GM23248 (cell line): Measurements from ENCODE around the gene A2M. TPM values are rescaled to one million over a fixed set of nuclear protein-coding genes. Genes with fewer than 3 reads are reported as not detected.

Experiments used
- DNase-seq: peaks from one replicate; pipeline ENCODE4 v3.0.0-alpha.2; 2015
- H2AFZ ChIP-seq: fragments of 200-600 bp; sonication (generic); 2 replicates; pipeline ENCODE4 v1.6.1; 2016; ENCODE audit warnings: antibody characterized with exemption
- H3F3A ChIP-seq: fragments of 200-600 bp; sonication (generic); 2 replicates; pipeline ENCODE4 v1.6.1; 2016; ENCODE audit warnings: mild to moderate bottlenecking, antibody characterized with exemption, mixed run types; ENCODE audit not compliant: insufficient read depth
- H3K27ac ChIP-seq: fragments of 200-600 bp; sonication (generic); 2 replicates; pipeline ENCODE4 v1.5.1; 2016; ENCODE audit warnings: mild to moderate bottlenecking
- H3K27me3 ChIP-seq: fragments of 200-600 bp; sonication (generic); replicated peaks from 2 replicates; pipeline ENCODE4 v1.6.1; 2016; ENCODE audit warnings: mild to moderate bottlenecking; ENCODE audit not compliant: insufficient read depth
- H3K36me3 ChIP-seq: fragments of 200-600 bp; sonication (generic); 2 replicates; pipeline ENCODE4 v1.6.1; 2016; ENCODE audit warnings: low read depth, mild to moderate bottlenecking
- H3K4me1 ChIP-seq: fragments of 200-600 bp; sonication (generic); 2 replicates; pipeline ENCODE4 v1.6.1; 2016; ENCODE audit warnings: mild to moderate bottlenecking; ENCODE audit not compliant: insufficient read depth
- H3K4me2 ChIP-seq: fragments of 200-600 bp; sonication (generic); one replicate; pipeline ENCODE4 v1.6.1; 2016; ENCODE audit warnings: mild to moderate bottlenecking; ENCODE audit not compliant: unreplicated experiment
- H3K4me3 ChIP-seq: fragments of 200-600 bp; sonication (generic); 2 replicates; pipeline ENCODE4 v1.5.1; 2016; ENCODE audit warnings: mild to moderate bottlenecking
- H3K79me2 ChIP-seq: fragments of 200-600 bp; sonication (generic); 2 replicates; pipeline ENCODE4 v1.6.1; 2016; ENCODE audit warnings: mild to moderate bottlenecking; ENCODE audit not compliant: insufficient read depth
- H3K9ac ChIP-seq: fragments of 200-600 bp; sonication (generic); 2 replicates; pipeline ENCODE4 v1.6.1; 2016; ENCODE audit warnings: mild to moderate bottlenecking
- H3K9me2 ChIP-seq: fragments of 200-600 bp; sonication (generic); 2 replicates; pipeline ENCODE4 v1.6.1; 2016; ENCODE audit warnings: mixed run types, mild to moderate bottlenecking, moderate library complexity; ENCODE audit not compliant: insufficient read depth
- H3K9me3 ChIP-seq: fragments of 200-600 bp; sonication (generic); one replicate; pipeline ENCODE4 v1.6.1; 2017; ENCODE audit warnings: low read depth
- H4K20me1 ChIP-seq: fragments of 200-600 bp; sonication (generic); 2 replicates; pipeline ENCODE4 v1.6.0; 2016; ENCODE audit not compliant: insufficient read depth
- EZH2 ChIP-seq: fragments of 200-600 bp; sonication (generic); IDR thresholded peaks from 2 replicates; pipeline ENCODE4 v1.6.1; 2018; ENCODE audit warnings: antibody characterized with exemption, mild to moderate bottlenecking; ENCODE audit not compliant: insufficient read depth, poor library complexity, severe bottlenecking
- EZH2phosphoT487 ChIP-seq: fragments of 200-600 bp; sonication (generic); IDR thresholded peaks from 2 replicates; pipeline ENCODE4 v1.6.1; 2018; ENCODE audit warnings: antibody characterized with exemption, moderate library complexity, mild to moderate bottlenecking, low read depth; ENCODE audit not compliant: insufficient read depth
- WGBS, 2 experiments: methylation state at CpG; one replicate each; pipeline ENCODE4 v1.1.6; 2015 to 2017; ENCODE audit warnings: low lambda C conversion rate in 2 of 2, low coverage in 1 of 2; ENCODE audit errors: missing lambda C conversion rate in 2 of 2; 5-methylcytosine and 5-hydroxymethylcytosine counted together
- in situ Hi-C: fragments of 300-500 bp; cut with MboI; formaldehyde crosslinking; loops from 2 replicates; pipeline ENCODE4 v1.15.0; 2020
- polyA plus RNA-seq: library from polyadenylated mRNA; unstranded; fragments of >200 nt; fragmentation: Nextera tagmentation; extraction: Ambion mirVana; gene quantifications from 2 replicates; pipeline ENCODE4 v1.2.1, GENCODE V29; 2016
- total RNA-seq: library from RNA; depleted of rRNA; stranded (reverse); fragments of >200 nt; shearing (Covaris generic); gene quantifications from 2 replicates; pipeline ENCODE4 v1.2.3, GENCODE V29; 2014

A2M gene
- total and polyA plus RNA-seq, 2 experiments from 2014 or later: 34.9 to 40.1 TPM

GRCh38 chr12:9098463-9099026 is 17.2 kb downstream of the A2M start:
- WGBS, 2 experiments: 66 to 67% methylated on average over 14 of the region's 14 CpGs
- in situ Hi-C loops: no loop called here
- DNase-seq: no peak
- no peak overlapping the region for H3K4me3 ChIP-seq
- H3K9ac ChIP-seq: no peak overlapping the region
- H3K79me2 ChIP-seq: no peaks in the 10 kb centered on the region
- TF ChIP-seq EZH2 (no peak), EZH2phosphoT487 (no peak)
- no peak overlapping the region for H3K27ac ChIP-seq
- H4K20me1 ChIP-seq: no peaks in the 10 kb centered on the region
- H3K27me3 ChIP-seq: no peaks in the 10 kb centered on the region
- no peak overlapping the region for H2AFZ ChIP-seq
- no peaks in the 10 kb centered on the region for H3K4me1 ChIP-seq
- H3K9me2 ChIP-seq: no peaks in the 10 kb centered on the region
- no peak overlapping the region for H3K4me2 ChIP-seq
- H3F3A ChIP-seq: no peaks in the 10 kb centered on the region
- no peaks in the 10 kb centered on the region for H3K36me3 ChIP-seq
- H3K9me3 ChIP-seq: no peaks in the 10 kb centered on the region

- Histone ChIP-seq H4K20me1 (no peaks in the 10 kb centered on the region), H3K27ac (no peak overlapping the region), H3F3A (no peaks in the 10 kb centered on the region), H2AFZ (no peak overlapping the region), H3K4me3 (no peak overlapping the region), H3K27me3 (no peaks in the 10 kb centered on the region), H3K79me2 (no peaks in the 10 kb centered on the region), H3K4me2 (no peak overlapping the region), H3K4me1 (no peaks in the 10 kb centered on the region), H3K9ac (no peak overlapping the region), H3K9me3 (no peaks in the 10 kb centered on the region), H3K36me3 (no peaks in the 10 kb centered on the region), H3K9me2 (no peaks in the 10 kb centered on the region)
- no peak for DNase-seq
- in situ Hi-C loops: no loop called here
- 51 to 59% methylated on average over 6 of the region's 6 CpGs for WGBS, 2 experiments
- no peak for TF ChIP-seq EZH2
- no peak for TF ChIP-seq EZH2phosphoT487
Measured at GRCh38 chr12:9098115-9098452, 17.6 kb downstream of the A2M start.

GRCh38 chr12:9096563-9097176 is 19.0 kb downstream of the A2M start:
- Histone ChIP-seq H3K27me3 (no peaks in the 10 kb centered on the region), H3K36me3 (no peaks in the 10 kb centered on the region), H3K4me1 (no peaks in the 10 kb centered on the region), H4K20me1 (no peaks in the 10 kb centered on the region), H3K27ac (no peak overlapping the region), H3K9ac (no peak overlapping the region), H3K4me2 (no peak overlapping the region), H3K9me2 (no peaks in the 10 kb centered on the region), H2AFZ (no peak overlapping the region), H3K4me3 (no peak overlapping the region), H3F3A (no peaks in the 10 kb centered on the region), H3K9me3 (no peaks in the 10 kb centered on the region), H3K79me2 (no peaks in the 10 kb centered on the region)
- DNase-seq: no peak
- in situ Hi-C loops: no loop called here
- TF ChIP-seq EZH2: no peak
- TF ChIP-seq EZH2phosphoT487: no peak
- 45 to 65% methylated on average over 2 of the region's 2 CpGs for WGBS, 2 experiments

- H3K79me2 ChIP-seq: no peaks in the 10 kb centered on the region
- TF ChIP-seq EZH2phosphoT487 (no peak), EZH2 (no peak)
- H3K36me3 ChIP-seq: no peaks in the 10 kb centered on the region
- no peaks in the 10 kb centered on the region for H3F3A ChIP-seq
- H3K4me3 ChIP-seq: no peak overlapping the region
- no peak for DNase-seq
- H3K27me3 ChIP-seq: no peaks in the 10 kb centered on the region
- in situ Hi-C loops: no loop called here
- no peaks in the 10 kb centered on the region for H3K9me3 ChIP-seq
- no peak overlapping the region for H3K4me2 ChIP-seq
- no peak overlapping the region for H2AFZ ChIP-seq
- no peaks in the 10 kb centered on the region for H3K9me2 ChIP-seq
- no peak overlapping the region for H3K27ac ChIP-seq
- no peaks in the 10 kb centered on the region for H4K20me1 ChIP-seq
- 63 to 68% methylated on average over 3 of the region's 3 CpGs for WGBS, 2 experiments
- no peak overlapping the region for H3K9ac ChIP-seq
- H3K4me1 ChIP-seq: no peaks in the 10 kb centered on the region
Measured at GRCh38 chr12:9095322-9095721, 20.4 kb downstream of the A2M start.
